Esophagus squamous epithelium (tissue), 4 donors: ENCODE results near the gene PLCB2.

Source experiments
- POLR2A ChIP-seq, 4 donors: fragments of 450-650 bp; IDR thresholded peaks; one replicate each; pipeline ENCODE4 v1.6.1; 2017; ENCODE audit warnings: antibody characterized with exemption in 4 of 4, mild to moderate bottlenecking in 4 of 4, moderate library complexity in 3 of 4
- TF ChIP-seq, protein P1 (sequence below), 6 experiments: fragments of 450-650 bp in 4 of 6; fragments of 200-600 bp in 2 of 6; sonication (generic) in 2 of 6; IDR thresholded peaks; one replicate each; pipeline ENCODE4 v1.5.1; 2016 to 2019; ENCODE audit warnings: antibody characterized with exemption in 6 of 6, mild to moderate bottlenecking in 4 of 6, moderate library complexity in 4 of 6

DNA sequence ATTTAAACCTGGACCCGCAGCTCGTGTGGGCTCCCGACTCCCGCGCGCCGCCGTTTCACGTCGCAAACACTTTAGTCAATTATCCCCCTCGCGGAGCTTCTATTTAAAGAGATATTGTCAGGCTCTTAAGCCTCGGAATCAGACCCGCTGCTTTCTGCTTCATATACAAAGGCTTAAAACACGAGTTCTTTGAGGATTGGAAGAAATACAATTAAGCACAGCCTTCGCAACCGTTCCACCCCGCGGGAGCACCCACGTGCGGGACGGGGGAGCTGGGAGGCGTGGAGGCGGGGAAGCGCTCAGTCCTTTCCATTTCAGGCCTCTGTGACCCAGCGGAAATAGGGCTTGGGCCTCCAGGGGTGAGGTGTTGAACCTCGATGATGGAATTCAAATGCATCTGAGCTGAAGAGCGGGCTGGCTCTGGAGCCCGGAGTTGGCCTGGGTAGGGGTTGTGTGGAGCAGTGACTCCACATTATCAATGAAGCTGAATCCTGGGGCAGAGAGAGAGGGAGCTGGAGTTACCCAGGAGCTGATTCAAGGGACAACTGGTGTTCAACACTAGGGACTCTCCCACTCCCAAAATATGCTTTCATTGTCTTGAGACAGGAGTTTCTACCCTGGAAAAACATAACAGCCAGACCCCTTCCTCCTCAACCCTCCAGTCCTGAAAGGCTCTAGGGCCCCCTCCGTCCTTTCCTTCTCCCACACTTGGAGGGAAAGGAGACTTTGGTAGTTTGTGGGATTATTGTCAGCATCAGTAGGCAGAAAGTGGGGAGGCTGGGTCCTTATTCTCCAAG lies 27.3 kb downstream of the PLCB2 start:
- TF ChIP-seq, protein P1, sequence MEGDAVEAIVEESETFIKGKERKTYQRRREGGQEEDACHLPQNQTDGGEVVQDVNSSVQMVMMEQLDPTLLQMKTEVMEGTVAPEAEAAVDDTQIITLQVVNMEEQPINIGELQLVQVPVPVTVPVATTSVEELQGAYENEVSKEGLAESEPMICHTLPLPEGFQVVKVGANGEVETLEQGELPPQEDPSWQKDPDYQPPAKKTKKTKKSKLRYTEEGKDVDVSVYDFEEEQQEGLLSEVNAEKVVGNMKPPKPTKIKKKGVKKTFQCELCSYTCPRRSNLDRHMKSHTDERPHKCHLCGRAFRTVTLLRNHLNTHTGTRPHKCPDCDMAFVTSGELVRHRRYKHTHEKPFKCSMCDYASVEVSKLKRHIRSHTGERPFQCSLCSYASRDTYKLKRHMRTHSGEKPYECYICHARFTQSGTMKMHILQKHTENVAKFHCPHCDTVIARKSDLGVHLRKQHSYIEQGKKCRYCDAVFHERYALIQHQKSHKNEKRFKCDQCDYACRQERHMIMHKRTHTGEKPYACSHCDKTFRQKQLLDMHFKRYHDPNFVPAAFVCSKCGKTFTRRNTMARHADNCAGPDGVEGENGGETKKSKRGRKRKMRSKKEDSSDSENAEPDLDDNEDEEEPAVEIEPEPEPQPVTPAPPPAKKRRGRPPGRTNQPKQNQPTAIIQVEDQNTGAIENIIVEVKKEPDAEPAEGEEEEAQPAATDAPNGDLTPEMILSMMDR (IDR thresholded peaks at IDR 0.05): no peak
- TF ChIP-seq POLR2A (IDR thresholded peaks at IDR 0.05): no peak
